SK-N-SH (cell line): ENCODE measurements around the gene ADAMTS7. TPM values are rescaled to one million over a fixed set of nuclear protein-coding genes. Genes with fewer than 3 reads are reported as not detected.
"Not testable (repeated sequence)": the region's sequence is repeated elsewhere in the genome, so short reads cannot be mapped to it uniquely, and the experiment has no call there.

Experiments used
- CTCF ChIA-PET: fragments of 300-600, 350-600 bp; formaldehyde crosslinking; extraction: SDS; loops from one replicate; lab custom pipeline; 2021; lab: Yijun Ruan, JAX
- POLR2A ChIA-PET: fragments of 350-600 bp; sonication (Branson Sonifier 250); formaldehyde crosslinking; extraction: SDS; loops from one replicate; lab custom pipeline; 2020; ENCODE audit warnings: antibody characterized with exemption, inconsistent platforms; lab: Yijun Ruan, JAX
- DNase-seq: peaks from one replicate; pipeline ENCODE4 v3.0.0; 2012
- H2AFZ ChIP-seq: fragments of 200-600 bp; sonication (generic); 2 replicates; pipeline ENCODE4 v1.8.1; 2016; ENCODE audit warnings: antibody characterized with exemption, mild to moderate bottlenecking, low read depth
- H3F3A ChIP-seq: fragments of 200-600 bp; sonication (generic); replicated peaks from 2 replicates; pipeline ENCODE3; 2016; ENCODE audit warnings: antibody characterized with exemption, mild to moderate bottlenecking; ENCODE audit not compliant: insufficient read depth
- H3K27ac ChIP-seq, 2 experiments: fragments of 200-500 bp in 1 of 2; fragments of 200-600 bp in 1 of 2; sonication (Bioruptor generic) in 1 of 2; sonication (generic), shearing (Covaris generic) in 1 of 2; 2 replicates each; pipeline versions ENCODE4 v1.5.1 to v1.6.1; 2014 to 2016; ENCODE audit warnings: low read depth in 2 of 2, inconsistent platforms in 1 of 2, low read length in 1 of 2, mild to moderate bottlenecking in 1 of 2, mixed read lengths in 1 of 2
- H3K27me3 ChIP-seq: fragments of 200-600 bp; sonication (generic), shearing (Covaris generic); 2 replicates; pipeline ENCODE4 v1.6.1; 2016; ENCODE audit warnings: mixed run types; ENCODE audit not compliant: insufficient read depth
- H3K36me3 ChIP-seq, 2 experiments: fragments of 200-500 bp in 1 of 2; fragments of 200-600 bp in 1 of 2; sonication (Bioruptor generic) in 1 of 2; sonication (generic) in 1 of 2; replicated peaks in 1 of 2; 2 replicates each; pipeline versions ENCODE3 to v1.5.1; 2014 to 2016; ENCODE audit warnings: low read length in 1 of 2, mild to moderate bottlenecking in 1 of 2; ENCODE audit not compliant: insufficient read depth in 2 of 2, control insufficient read depth in 1 of 2
- H3K4me1 ChIP-seq, 2 experiments: fragments of 200-500 bp in 1 of 2; fragments of 200-600 bp in 1 of 2; sonication (Bioruptor generic) in 1 of 2; sonication (generic), shearing (Covaris generic) in 1 of 2; 2 replicates each; pipeline versions ENCODE4 v1.5.1 to v1.6.1; 2014 to 2016; ENCODE audit warnings: low read depth in 1 of 2, low read length in 1 of 2, mixed run types in 1 of 2; ENCODE audit not compliant: insufficient read depth in 2 of 2, control insufficient read depth in 1 of 2
- H3K4me2 ChIP-seq: fragments of 200-600 bp; sonication (generic), shearing (Covaris generic); 2 replicates; pipeline ENCODE4 v1.6.1; 2017; ENCODE audit warnings: mixed run types
- H3K4me3 ChIP-seq, 2 experiments: fragments of 200-500 bp in 1 of 2; fragments of 200-600 bp in 1 of 2; sonication (Bioruptor generic) in 1 of 2; sonication (generic), shearing (Covaris generic) in 1 of 2; 2 replicates each; pipeline versions ENCODE4 v1.5.1 to v1.8.1; 2014 to 2016; ENCODE audit warnings: low read depth in 2 of 2, inconsistent platforms in 1 of 2, low read length in 1 of 2, mild to moderate bottlenecking in 1 of 2, mixed read lengths in 1 of 2, moderate library complexity in 1 of 2
- H3K79me2 ChIP-seq: fragments of 200-600 bp; sonication (generic); 2 replicates; pipeline ENCODE4 v1.8.1; 2017; ENCODE audit warnings: mild to moderate bottlenecking; ENCODE audit not compliant: insufficient read depth
- H3K9ac ChIP-seq: fragments of 200-600 bp; sonication (generic); 2 replicates; pipeline ENCODE4 v1.6.1; 2017; ENCODE audit warnings: mixed run types
- H3K9me2 ChIP-seq: fragments of 200-600 bp; sonication (generic); 2 replicates; pipeline ENCODE4 v1.6.1; 2017; ENCODE audit warnings: mixed run types
- H3K9me3 ChIP-seq: fragments of 200-600 bp; sonication (generic); 2 replicates; pipeline ENCODE4 v1.6.1; 2017; ENCODE audit warnings: mixed run types, mild to moderate bottlenecking, moderate library complexity
- H4K20me1 ChIP-seq: fragments of 200-600 bp; sonication (generic); 2 replicates; pipeline ENCODE4 v1.6.1; 2017; ENCODE audit warnings: mild to moderate bottlenecking, mixed run types; ENCODE audit not compliant: insufficient read depth
- NFIC ChIP-seq: IDR thresholded peaks from 2 replicates; pipeline ENCODE4 v1.4.0; 2012; ENCODE audit warnings: borderline replicate concordance
- NRF1 ChIP-seq: IDR thresholded peaks from 2 replicates; pipeline ENCODE4 v1.6.1; 2012; ENCODE audit warnings: low read depth, mild to moderate bottlenecking, low read length
- REST ChIP-seq: IDR thresholded peaks from 2 replicates; pipeline ENCODE4 v1.6.1; 2012; ENCODE audit warnings: mild to moderate bottlenecking, low read depth, low read length, moderate library complexity
- TAF1 ChIP-seq: IDR thresholded peaks from 2 replicates; pipeline ENCODE4 v1.6.1; 2012; ENCODE audit warnings: low read depth, mild to moderate bottlenecking, low read length, moderate library complexity, borderline replicate concordance
- YY1 ChIP-seq: IDR thresholded peaks from 2 replicates; pipeline ENCODE4 v1.4.0; 2012; ENCODE audit warnings: low read depth, mild to moderate bottlenecking
- WGBS: methylation state at CpG from one replicate; pipeline ENCODE4 v1.1.6; 2017; ENCODE audit warnings: low lambda C conversion rate; 5-methylcytosine and 5-hydroxymethylcytosine counted together
- polyA plus RNA-seq, 3 experiments: library from polyadenylated mRNA; depleted of rRNA; stranded (reverse); fragments of >200 nt; gene quantifications; 2 replicates each; pipeline ENCODE4 v1.2.3, GENCODE V29; 2012

ADAMTS7 gene
- polyA plus RNA-seq, 1 of the 3 experiments (the other 2 are of a cell fraction) = 17.9 TPM

- DNase-seq = no peak
- Histone ChIP-seq H3K9me3 (no peaks in the 10 kb centered on the region), H3K27me3 (no peaks in the 10 kb centered on the region), H3K4me1 (peaks cover 0 to 6% of the 10 kb centered on the region in 2 experiments; a peak in 1 of 4 replicates), H3K9me2 (no peaks in the 10 kb centered on the region), H3F3A (no peaks in the 10 kb centered on the region), H3K36me3 (peaks cover 4 to 12% of the 10 kb centered on the region in 2 experiments), H2AFZ (no peak overlapping the region), H3K27ac (no peak overlapping the region), H3K9ac (no peak overlapping the region), H3K4me3 (no peak overlapping the region), H4K20me1 (no peaks in the 10 kb centered on the region), H3K79me2 (no peaks in the 10 kb centered on the region), H3K4me2 (no peak overlapping the region)
- TF ChIP-seq REST = peak; percentile 81
- no peak for TF ChIP-seq YY1
- TF ChIP-seq NFIC = no peak
- no peak for TF ChIP-seq TAF1
- POLR2A ChIA-PET = no interaction called here
- CTCF ChIA-PET = interaction anchor here (1.3 to 3.9 kb wide), 2 partner anchors 15 to 17 kb away, joined by 4 to 23 read pairs; partner anchors contain the start of gene ADAMTS7
Measured at GRCh38 chr15:78795043-78795442, 16.2 kb downstream of the ADAMTS7 start.

GRCh38 chr15:78794446-78794845 lies 16.8 kb downstream of the ADAMTS7 start:
- H4K20me1 ChIP-seq, H3K4me2 ChIP-seq, H3K27me3 ChIP-seq, H3K9ac ChIP-seq, POLR2A ChIA-PET, H3K4me1 ChIP-seq, H3K79me2 ChIP-seq, H3K9me2 ChIP-seq, H3K27ac ChIP-seq, DNase-seq, H3K9me3 ChIP-seq, H3K4me3 ChIP-seq, H2AFZ ChIP-seq, H3F3A ChIP-seq: not testable (repeated sequence)
- 96% methylated on average over 3 of the region's 4 CpGs for WGBS
- CTCF ChIA-PET = interaction anchor here (1.0 kb wide), 1 partner anchor 16 kb away, joined by 3 read pairs; the partner anchor contains the start of gene ADAMTS7
- H3K36me3 ChIP-seq = peaks cover 4 to 12% of the 10 kb centered on the region in 2 experiments

- Histone ChIP-seq H3K4me3 (no peak overlapping the region), H3F3A (no peaks in the 10 kb centered on the region), H3K9me3 (no peaks in the 10 kb centered on the region), H3K36me3 (peaks cover 13 to 18% of the 10 kb centered on the region in 2 experiments), H3K9me2 (no peaks in the 10 kb centered on the region), H3K9ac (no peak overlapping the region), H3K27me3 (no peaks in the 10 kb centered on the region), H3K4me2 (no peak overlapping the region), H3K79me2 (no peaks in the 10 kb centered on the region), H4K20me1 (no peaks in the 10 kb centered on the region), H3K27ac (no peak overlapping the region), H2AFZ (no peak overlapping the region), H3K4me1 (no peaks in the 10 kb centered on the region)
- DNase-seq = no peak
- WGBS = 100% methylated on average over 2 of the region's 4 CpGs
- CTCF ChIA-PET = interaction anchor here (1.4 kb wide), 1 partner anchor 21 kb away, joined by 3 read pairs; no protein-coding TSS in a partner anchor
- no peak for TF ChIP-seq NRF1
- POLR2A ChIA-PET = no interaction called here
Measured at GRCh38 chr15:78791357-78791756, 19.9 kb downstream of the ADAMTS7 start.
